ENCODE measurements around the gene SLC22A2.

Gene SLC22A2

DNA sequence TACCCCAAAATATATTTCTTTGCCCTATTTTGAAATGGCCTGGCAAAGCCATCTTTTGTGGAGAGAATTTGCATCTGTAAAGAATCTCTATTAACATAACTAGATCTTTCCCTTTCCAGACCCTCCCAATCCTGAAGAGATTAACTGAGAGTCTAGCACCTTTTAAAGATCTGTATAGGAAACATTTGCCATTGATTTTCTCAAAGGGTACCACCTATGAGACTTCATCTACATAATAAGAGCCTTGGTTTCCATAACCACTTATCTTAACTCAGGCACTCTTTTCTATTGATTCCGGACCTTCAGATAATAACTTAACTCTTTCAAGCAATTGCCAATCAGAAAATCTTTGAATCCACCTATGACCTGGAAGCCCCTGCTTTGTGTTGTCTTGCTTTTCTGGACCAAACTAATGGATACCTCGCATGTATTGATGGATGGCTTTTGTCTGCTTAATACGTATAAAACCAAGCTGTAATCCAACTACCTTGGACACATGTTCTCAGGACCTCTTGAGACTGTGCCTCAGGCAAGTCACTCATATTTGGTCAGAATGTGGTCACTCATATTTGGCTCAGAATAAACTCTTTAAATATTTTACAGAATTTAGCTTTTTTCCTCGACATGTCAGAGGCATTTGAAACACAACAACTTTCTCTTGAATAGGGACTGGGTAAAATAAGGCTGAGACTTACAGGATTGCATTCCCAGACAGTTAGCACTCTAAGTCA, 31.4 kb downstream of the SLC22A2 start:
- peaks cover 0 to 6% (median 0%) of the 10 kb centered on the region in 3 donors for H3K9me3 ChIP-seq
- no peak overlapping the region for H3K4me3 ChIP-seq
- H3K27ac ChIP-seq = peak overlapping the region; percentile 41 to 70
- H3K4me1 ChIP-seq = peaks cover 0 to 58% (median 8%) of the 10 kb centered on the region in 4 donors
- H3K36me3 ChIP-seq = no peaks in the 10 kb centered on the region
- no peaks in the 10 kb centered on the region for H3K27me3 ChIP-seq
- no peak for DNase-seq
- intact Hi-C loops (cut with DNase I; ENCODE audit: low total_unique reads) = no loop called here
- TF ChIP-seq, protein P1, sequence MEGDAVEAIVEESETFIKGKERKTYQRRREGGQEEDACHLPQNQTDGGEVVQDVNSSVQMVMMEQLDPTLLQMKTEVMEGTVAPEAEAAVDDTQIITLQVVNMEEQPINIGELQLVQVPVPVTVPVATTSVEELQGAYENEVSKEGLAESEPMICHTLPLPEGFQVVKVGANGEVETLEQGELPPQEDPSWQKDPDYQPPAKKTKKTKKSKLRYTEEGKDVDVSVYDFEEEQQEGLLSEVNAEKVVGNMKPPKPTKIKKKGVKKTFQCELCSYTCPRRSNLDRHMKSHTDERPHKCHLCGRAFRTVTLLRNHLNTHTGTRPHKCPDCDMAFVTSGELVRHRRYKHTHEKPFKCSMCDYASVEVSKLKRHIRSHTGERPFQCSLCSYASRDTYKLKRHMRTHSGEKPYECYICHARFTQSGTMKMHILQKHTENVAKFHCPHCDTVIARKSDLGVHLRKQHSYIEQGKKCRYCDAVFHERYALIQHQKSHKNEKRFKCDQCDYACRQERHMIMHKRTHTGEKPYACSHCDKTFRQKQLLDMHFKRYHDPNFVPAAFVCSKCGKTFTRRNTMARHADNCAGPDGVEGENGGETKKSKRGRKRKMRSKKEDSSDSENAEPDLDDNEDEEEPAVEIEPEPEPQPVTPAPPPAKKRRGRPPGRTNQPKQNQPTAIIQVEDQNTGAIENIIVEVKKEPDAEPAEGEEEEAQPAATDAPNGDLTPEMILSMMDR (IDR thresholded peaks at IDR 0.05) = no peak

- Histone ChIP-seq H3K9me3 (peaks cover 0 to 6% (median 0%) of the 10 kb centered on the region in 3 donors), H3K4me1 (peaks cover 0 to 61% (median 9%) of the 10 kb centered on the region in 4 donors), H3K36me3 (no peaks in the 10 kb centered on the region), H3K27me3 (no peaks in the 10 kb centered on the region), H3K4me3 (no peak overlapping the region), H3K27ac (peak overlapping the region; percentile 41 to 70)
- no peak for DNase-seq
- TF ChIP-seq, protein P1 (IDR thresholded peaks at IDR 0.05) = no peak
- intact Hi-C loops (cut with DNase I; ENCODE audit: low total_unique reads) = no loop called here
These were observed 32.5 kb downstream of the SLC22A2 start for GRCh38 chr6:160226118-160226591.

GRCh38 chr6:160224639-160225237, 33.9 kb downstream of the SLC22A2 start:
- Histone ChIP-seq H3K27ac (peak overlapping the region; percentile 44 to 70), H3K4me1 (peaks cover 0 to 53% (median 9%) of the 10 kb centered on the region in 4 donors), H3K9me3 (peaks cover 0 to 6% (median 0%) of the 10 kb centered on the region in 3 donors), H3K4me3 (no peak overlapping the region), H3K36me3 (no peaks in the 10 kb centered on the region), H3K27me3 (no peaks in the 10 kb centered on the region)
- DNase-seq = no peak
- intact Hi-C loops (cut with DNase I; ENCODE audit: low total_unique reads) = no loop called here
- TF ChIP-seq, protein P1 (IDR thresholded peaks at IDR 0.05) = no peak

- peaks cover 0 to 48% (median 11%) of the 10 kb centered on the region in 4 donors for H3K4me1 ChIP-seq
- no peaks in the 10 kb centered on the region for H3K27me3 ChIP-seq
- H3K9me3 ChIP-seq = peaks cover 0 to 6% (median 0%) of the 10 kb centered on the region in 3 donors
- intact Hi-C loops (cut with DNase I; ENCODE audit: low total_unique reads) = no loop called here
- no peak overlapping the region for H3K4me3 ChIP-seq
- no peak for DNase-seq
- H3K36me3 ChIP-seq = no peaks in the 10 kb centered on the region
- peak overlapping the region; percentile 53 to 70 for H3K27ac ChIP-seq
- TF ChIP-seq, protein P1 (IDR thresholded peaks at IDR 0.05) = no peak
These were observed 36.1 kb downstream of the SLC22A2 start for GRCh38 chr6:160222491-160222890.

DNA sequence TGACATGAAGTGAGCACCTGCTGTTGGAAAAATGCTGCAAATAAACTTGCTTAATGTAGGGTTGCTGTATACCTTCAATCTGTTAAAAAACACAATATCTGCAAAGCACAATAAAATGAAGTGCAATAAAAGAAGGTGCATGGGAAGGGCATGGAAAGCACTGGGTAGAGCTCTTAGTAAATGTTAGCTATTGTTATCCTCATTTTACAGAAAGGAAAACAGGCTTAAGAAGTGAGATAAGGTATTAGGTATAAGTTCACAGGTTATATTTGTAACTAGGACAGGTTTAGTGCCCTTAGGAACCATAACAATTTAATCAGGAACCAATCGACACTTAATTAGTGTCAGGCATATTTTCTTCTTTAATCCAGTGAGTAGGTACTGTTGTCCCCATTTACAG, 36.7 kb downstream of the SLC22A2 start:
- DNase-seq = no peak
- Histone ChIP-seq H3K36me3 (no peaks in the 10 kb centered on the region), H3K27me3 (no peaks in the 10 kb centered on the region), H3K27ac (peak overlapping the region; percentile 53 to 70), H3K9me3 (peaks cover 0 to 6% (median 0%) of the 10 kb centered on the region in 3 donors), H3K4me3 (no peak overlapping the region), H3K4me1 (peaks cover 0 to 50% (median 12%) of the 10 kb centered on the region in 4 donors)
- TF ChIP-seq, protein P1 (IDR thresholded peaks at IDR 0.05) = no peak
- intact Hi-C loops (cut with DNase I; ENCODE audit: low total_unique reads) = no loop called here
